K562 (cell line): ENCODE results near the gene NDUFA13. TPM values are rescaled to one million over a fixed set of nuclear protein-coding genes. Genes with fewer than 3 reads are reported as not detected.

Experiments
- ATAC-seq: fragments of 200-7000 bp; cut with Tn5 transposase; 3 replicates; pipeline ENCODE4 v1.9.1; 2020; ENCODE audit warnings: moderate library complexity
- BruUV-seq: library from RNA; stranded (reverse); fragments of 400-500 nt; replicated peaks from 2 replicates; lab custom pipeline; 2021; lab: Mats Ljungman, UMichigan
- CTCF ChIA-PET: fragments of 300-600 bp; formaldehyde crosslinking; extraction: SDS; loops from one replicate; lab custom pipeline; 2021; ENCODE audit warnings: low intra/inter-chr PET ratio; lab: Yijun Ruan, JAX
- POLR2A ChIA-PET: fragments of 300-600, 350-650 bp; sonication (Branson Sonifier 250); formaldehyde crosslinking; extraction: SDS; loops from one replicate; lab custom pipeline; 2021; ENCODE audit warnings: antibody characterized with exemption, inconsistent platforms; lab: Yijun Ruan, JAX
- DNase-seq, 4 experiments: peaks; one replicate each; pipeline versions ENCODE4 v3.0.0 to v3.0.0-alpha.2; 2011 to 2018; ENCODE audit warnings: low spot score in 3 of 4, mixed read lengths in 3 of 4; ENCODE audit errors: extremely low read depth in 1 of 4
- FAIRE-seq: peaks from 2 replicates; lab custom pipeline; 2011; peaks lifted over from hg19 to GRCh38; lab: Jason Lieb, UNC
- H2AFZ ChIP-seq: 2 replicates; pipeline ENCODE4 v1.6.0; 2011; ENCODE audit warnings: low read depth, low read length, control low read depth, inconsistent platforms
- H3K27ac ChIP-seq: fragments of 200-600 bp; 3 replicates; pipeline ENCODE4 v1.8.0; 2011; ENCODE audit warnings: low read depth, mild to moderate bottlenecking, control low read depth, inconsistent platforms, low read length, moderate library complexity, mixed read lengths; ENCODE audit errors: extremely low read depth
- H3K27me3 ChIP-seq, 2 experiments: fragments of 300-600 bp in 1 of 2; 2 replicates in 1 of 2; 3 replicates in 1 of 2; pipeline versions ENCODE4 v1.6.0 to v1.8.0; 2011; ENCODE audit warnings: inconsistent platforms in 2 of 2, low read length in 2 of 2, mild to moderate bottlenecking in 1 of 2, mixed read lengths in 1 of 2, moderate library complexity in 1 of 2; ENCODE audit not compliant: control insufficient read depth in 2 of 2, insufficient read depth in 2 of 2
- H3K36me3 ChIP-seq: fragments of 300-600 bp; 3 replicates; pipeline ENCODE4 v1.8.0; 2011; ENCODE audit warnings: mild to moderate bottlenecking, low read length, inconsistent platforms; ENCODE audit not compliant: control insufficient read depth, insufficient read depth
- H3K4me1 ChIP-seq, 2 experiments: fragments of 200-600 bp in 1 of 2; replicated peaks in 1 of 2; 2 replicates in 1 of 2; 3 replicates in 1 of 2; pipeline versions ENCODE4 v1.5.1 to v1.8.0; 2011; ENCODE audit warnings: inconsistent platforms in 2 of 2, low read length in 2 of 2, mild to moderate bottlenecking in 1 of 2, mixed read lengths in 1 of 2, moderate library complexity in 1 of 2; ENCODE audit not compliant: control insufficient read depth in 2 of 2, insufficient read depth in 2 of 2
- H3K4me2 ChIP-seq: 2 replicates; pipeline ENCODE4 v1.6.1; 2011; ENCODE audit warnings: low read length, control low read depth, inconsistent platforms, mixed read lengths; ENCODE audit not compliant: insufficient read depth
- H3K4me3 ChIP-seq: fragments of 200-600 bp; sonication (generic), shearing (Covaris generic); 2 replicates; pipeline ENCODE4 v1.5.1; 2016; ENCODE audit warnings: control low read depth, inconsistent platforms
- H3K79me2 ChIP-seq: fragments of 200-600 bp; 3 replicates; pipeline ENCODE4 v1.8.0; 2011; ENCODE audit warnings: low read length, inconsistent platforms; ENCODE audit not compliant: control insufficient read depth, insufficient read depth
- H3K9ac ChIP-seq, 2 experiments: 2 replicates each; pipeline versions ENCODE4 v1.6.0 to v1.6.1; 2011; ENCODE audit warnings: low read depth in 2 of 2, low read length in 2 of 2, control low read depth in 1 of 2, inconsistent platforms in 1 of 2, mild to moderate bottlenecking in 1 of 2, mixed read lengths in 1 of 2; ENCODE audit not compliant: insufficient read depth in 1 of 2
- H3K9me1 ChIP-seq: one replicate; pipeline ENCODE4 v1.6.0; 2011; ENCODE audit warnings: inconsistent platforms, mild to moderate bottlenecking, low read length, moderate library complexity; ENCODE audit not compliant: control insufficient read depth, insufficient read depth
- H3K9me3 ChIP-seq: replicated peaks from 2 replicates; pipeline ENCODE4 v1.5.1; 2011; ENCODE audit warnings: low read depth, low read length, inconsistent platforms; ENCODE audit not compliant: control insufficient read depth, insufficient read depth
- H4K20me1 ChIP-seq: replicated peaks from 2 replicates; pipeline ENCODE4 v1.6.1; 2011; ENCODE audit warnings: low read length, inconsistent platforms, mixed read lengths; ENCODE audit not compliant: control insufficient read depth, insufficient read depth
- KLF13 ChIP-seq: fragments of 450-650 bp; IDR thresholded peaks from 2 replicates; pipeline ENCODE4 v1.6.1; 2016; ENCODE audit warnings: missing genetic modification characterization, low read depth, mild to moderate bottlenecking, missing compliant biosample characterization, moderate library complexity, borderline replicate concordance
- SMC3 ChIP-seq: conservative IDR thresholded peaks from 2 replicates; pipeline ENCODE4 v1.6.1; 2011; ENCODE audit warnings: low read depth, low read length, improper control_type of control experiment; ENCODE audit not compliant: insufficient read depth
- SPI1 ChIP-seq: IDR thresholded peaks from 2 replicates; pipeline ENCODE4 v1.6.1; 2011; ENCODE audit warnings: low read depth, low read length, control low read depth, borderline replicate concordance
- ZNF121 ChIP-seq: sonication (generic); formaldehyde crosslinking; conservative IDR thresholded peaks from 2 replicates; pipeline ENCODE4 v1.8.0; 2022; ENCODE audit warnings: missing genetic modification reagents
- WGBS: fragments of 100-300 bp; shearing (Covaris generic); methylation state at CpG from one replicate; pipeline ENCODE4 v1.1.6; 2016; ENCODE audit warnings: low coverage, mixed read lengths; ENCODE audit not compliant: insufficient coverage; ENCODE audit errors: missing lambda C conversion rate; 5-methylcytosine and 5-hydroxymethylcytosine counted together
- in situ Hi-C: fragments of 300-500 bp; cut with MboI; formaldehyde crosslinking; loops from 4 replicates; pipeline ENCODE4 v1.15.0; 2018; ENCODE audit warnings: inconsistent platforms, mixed read lengths
- intact Hi-C: fragments of 100-400 bp; cut with micrococcal nuclease; formaldehyde crosslinking; loops from 2 replicates; pipeline ENCODE4 v1.14.2; 2022
- polyA plus RNA-seq, 8 experiments: library from polyadenylated mRNA; depleted of rRNA in 4 of 8; stranded (reverse) in 5 of 8; unstranded in 3 of 8; fragments of >200 nt; fragmentation: Nextera tagmentation in 2 of 8; fragmentation: Illumina TruSeq in 1 of 8; extraction: Ambion mirVana in 2 of 8; extraction: Trizol in 1 of 8; gene quantifications; 2 replicates each; pipeline versions ENCODE4 v1.2.1 to v1.2.3, GENCODE V29; 2011 to 2014; ENCODE audit warnings: inconsistent platforms in 1 of 8, missing spikeins in 1 of 8
- total RNA-seq, 7 experiments: library from RNA; depleted of rRNA in 6 of 7; stranded (reverse); fragments of >200 nt in 6 of 7; fragmentation: Illumina TruSeq in 2 of 7; extraction: Trizol in 2 of 7; gene quantifications; 2 replicates each; pipeline versions ENCODE4 v1.2.1 to v1.2.3, GENCODE V29; 2011 to 2021; ENCODE audit warnings: low replicate concordance in 1 of 7
- TF ChIP-seq, protein P1 (sequence below): sonication (generic); formaldehyde crosslinking; IDR thresholded peaks from 2 replicates; pipeline ENCODE4 v1.8.1; 2023; ENCODE audit warnings: mild to moderate bottlenecking, missing genetic modification reagents
- TF ChIP-seq, protein P2 (sequence below): sonication (generic); formaldehyde crosslinking; IDR thresholded peaks from 2 replicates; pipeline ENCODE4 v1.8.1; 2022; ENCODE audit warnings: missing genetic modification reagents

NDUFA13 gene
- total and polyA plus RNA-seq, 9 of the 15 experiments (the other 6 are each of a cell fraction or from before 2014, with no cell fraction given): 146 to 596 (median 429) TPM

DNA sequence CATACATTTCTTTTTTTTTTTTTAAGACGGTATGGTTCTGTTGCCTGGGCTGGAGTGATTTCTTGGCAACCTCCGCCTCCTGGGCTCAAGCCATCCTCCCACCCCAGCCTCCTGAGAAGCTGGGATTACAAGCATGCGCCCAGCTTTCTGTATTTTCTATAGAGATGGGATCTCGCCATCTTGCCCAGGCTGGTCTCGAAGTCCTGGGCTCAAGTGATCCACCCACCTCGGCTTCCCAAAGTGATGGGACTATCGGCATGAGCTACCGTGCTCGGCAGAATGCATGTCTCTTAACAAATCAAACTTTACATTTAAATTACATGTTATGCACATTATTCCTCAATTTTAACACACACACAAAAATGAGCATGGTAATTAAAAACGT is 1.2 kb downstream of the NDUFA13 start:
- peak overlapping the region; percentile 90 for H3K4me3 ChIP-seq
- ATAC-seq: no peak
- TSS peak; percentile 77 for BruUV-seq

DNA sequence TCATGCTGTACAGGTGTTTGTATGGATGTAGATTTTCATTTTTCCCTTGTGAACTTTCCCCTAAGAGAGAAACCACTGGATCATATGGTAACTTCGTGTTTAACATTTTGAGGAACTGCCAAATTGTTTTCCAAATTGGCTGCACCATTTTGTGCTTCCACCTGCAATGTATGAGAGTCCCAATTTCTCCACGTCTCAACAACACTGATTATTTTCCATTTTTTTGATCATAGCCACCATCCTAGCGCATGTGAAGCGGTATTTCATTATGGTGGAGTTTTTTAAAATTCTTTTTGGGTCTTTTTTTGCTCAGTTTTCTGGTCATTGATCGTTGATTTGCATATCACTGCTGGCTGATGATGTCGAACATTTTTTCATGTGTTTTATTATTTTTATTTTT is 5.0 kb downstream of the NDUFA13 start:
- in situ Hi-C loops: no loop called here
- no peak for FAIRE-seq
- peaks cover 5% of the 10 kb centered on the region for H3K9me1 ChIP-seq
- POLR2A ChIA-PET: no interaction called here
- peaks cover 60% of the 10 kb centered on the region for H3K36me3 ChIP-seq
- no peaks in the 10 kb centered on the region for H3K27me3 ChIP-seq
- CTCF ChIA-PET: no interaction called here
- TF ChIP-seq SMC3 (no peak), KLF13 (tag) (no peak), SPI1 (0 out of 2 replicates have a peak, but pooled peaks have one; percentile 5)
- TF ChIP-seq, protein P1, sequence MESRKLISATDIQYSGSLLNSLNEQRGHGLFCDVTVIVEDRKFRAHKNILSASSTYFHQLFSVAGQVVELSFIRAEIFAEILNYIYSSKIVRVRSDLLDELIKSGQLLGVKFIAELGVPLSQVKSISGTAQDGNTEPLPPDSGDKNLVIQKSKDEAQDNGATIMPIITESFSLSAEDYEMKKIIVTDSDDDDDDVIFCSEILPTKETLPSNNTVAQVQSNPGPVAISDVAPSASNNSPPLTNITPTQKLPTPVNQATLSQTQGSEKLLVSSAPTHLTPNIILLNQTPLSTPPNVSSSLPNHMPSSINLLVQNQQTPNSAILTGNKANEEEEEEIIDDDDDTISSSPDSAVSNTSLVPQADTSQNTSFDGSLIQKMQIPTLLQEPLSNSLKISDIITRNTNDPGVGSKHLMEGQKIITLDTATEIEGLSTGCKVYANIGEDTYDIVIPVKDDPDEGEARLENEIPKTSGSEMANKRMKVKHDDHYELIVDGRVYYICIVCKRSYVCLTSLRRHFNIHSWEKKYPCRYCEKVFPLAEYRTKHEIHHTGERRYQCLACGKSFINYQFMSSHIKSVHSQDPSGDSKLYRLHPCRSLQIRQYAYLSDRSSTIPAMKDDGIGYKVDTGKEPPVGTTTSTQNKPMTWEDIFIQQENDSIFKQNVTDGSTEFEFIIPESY: peak; percentile 65; the same call in 1 of the 2 replicates
- TF ChIP-seq, all 486 proteins: peak for 2
- intact Hi-C loops: no loop called here
- no peak overlapping the region for H3K27ac ChIP-seq
- ATAC-seq (no peak), DNase-seq (no peak)
- H2AFZ ChIP-seq: no peak overlapping the region
- no peaks in the 10 kb centered on the region for H3K9me3 ChIP-seq
- peaks cover 87% of the 10 kb centered on the region for H3K79me2 ChIP-seq
- WGBS: 71% methylated on average over 6 of the region's 6 CpGs
- no TSS peak for BruUV-seq
- H3K4me1 ChIP-seq: peaks cover 4 to 22% of the 10 kb centered on the region in 2 experiments; a peak in 4 of 5 replicates
- H3K4me2 ChIP-seq: no peak overlapping the region
- H3K9ac ChIP-seq: no peak overlapping the region
- H4K20me1 ChIP-seq: peaks cover 6% of the 10 kb centered on the region; the same call in 1 of the 2 replicates
- H3K4me3 ChIP-seq: no peak overlapping the region

More for the DNA sequence above, 1.2 kb downstream of the NDUFA13 start:
- no peaks in the 10 kb centered on the region for H3K27me3 ChIP-seq
- H3K9me3 ChIP-seq: no peaks in the 10 kb centered on the region; the same call in none of the 2 replicates
- CTCF ChIA-PET: no interaction called here
- DNase-seq (peak in 1 of 4 experiments; percentile 24), FAIRE-seq (no peak)
- H3K4me2 ChIP-seq: peak overlapping the region; percentile 97
- peak overlapping the region; percentile 86; the same call in 2 of the 3 replicates for H3K27ac ChIP-seq
- intact Hi-C loops (no loop called here), in situ Hi-C loops (no loop called here)
- TF ChIP-seq, protein P2, sequence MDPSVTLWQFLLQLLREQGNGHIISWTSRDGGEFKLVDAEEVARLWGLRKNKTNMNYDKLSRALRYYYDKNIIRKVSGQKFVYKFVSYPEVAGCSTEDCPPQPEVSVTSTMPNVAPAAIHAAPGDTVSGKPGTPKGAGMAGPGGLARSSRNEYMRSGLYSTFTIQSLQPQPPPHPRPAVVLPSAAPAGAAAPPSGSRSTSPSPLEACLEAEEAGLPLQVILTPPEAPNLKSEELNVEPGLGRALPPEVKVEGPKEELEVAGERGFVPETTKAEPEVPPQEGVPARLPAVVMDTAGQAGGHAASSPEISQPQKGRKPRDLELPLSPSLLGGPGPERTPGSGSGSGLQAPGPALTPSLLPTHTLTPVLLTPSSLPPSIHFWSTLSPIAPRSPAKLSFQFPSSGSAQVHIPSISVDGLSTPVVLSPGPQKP (CRISPR knock-in tag): no peak
- TF ChIP-seq ZNF121 (CRISPR knock-in tag): peak; percentile 74
- H3K9ac ChIP-seq: peak overlapping the region; percentile 84 to 88
- POLR2A ChIA-PET: interaction anchor here (0.6 kb wide), 1 partner anchor 331 kb away, joined by 3 read pairs; no protein-coding TSS in a partner anchor
- H3K9me1 ChIP-seq: no peaks in the 10 kb centered on the region
- H4K20me1 ChIP-seq: peaks cover 3% of the 10 kb centered on the region; the same call in 1 of the 2 replicates
- H2AFZ ChIP-seq: no peak overlapping the region
- peaks cover 29% of the 10 kb centered on the region for H3K36me3 ChIP-seq
- WGBS: 35% methylated on average over 10 of the region's 10 CpGs
- H3K79me2 ChIP-seq: peaks cover 63% of the 10 kb centered on the region
- peaks cover 4 to 31% of the 10 kb centered on the region in 2 experiments; a peak in 4 of 5 replicates for H3K4me1 ChIP-seq
